CD4-positive, alpha-beta T cell treated with Interleukin-1 beta for 1 hour (primary cell): ENCODE measurements around the gene PFDN1.
"Not testable (repeated sequence)": the region's sequence is repeated elsewhere in the genome, so short reads cannot be mapped to it uniquely, and the experiment has no call there.

Experiments
- DNase-seq, 2 donors: peaks; one replicate each; pipeline ENCODE4 v3.0.0-alpha.2; 2020 to 2022

The PFDN1 gene

DNA sequence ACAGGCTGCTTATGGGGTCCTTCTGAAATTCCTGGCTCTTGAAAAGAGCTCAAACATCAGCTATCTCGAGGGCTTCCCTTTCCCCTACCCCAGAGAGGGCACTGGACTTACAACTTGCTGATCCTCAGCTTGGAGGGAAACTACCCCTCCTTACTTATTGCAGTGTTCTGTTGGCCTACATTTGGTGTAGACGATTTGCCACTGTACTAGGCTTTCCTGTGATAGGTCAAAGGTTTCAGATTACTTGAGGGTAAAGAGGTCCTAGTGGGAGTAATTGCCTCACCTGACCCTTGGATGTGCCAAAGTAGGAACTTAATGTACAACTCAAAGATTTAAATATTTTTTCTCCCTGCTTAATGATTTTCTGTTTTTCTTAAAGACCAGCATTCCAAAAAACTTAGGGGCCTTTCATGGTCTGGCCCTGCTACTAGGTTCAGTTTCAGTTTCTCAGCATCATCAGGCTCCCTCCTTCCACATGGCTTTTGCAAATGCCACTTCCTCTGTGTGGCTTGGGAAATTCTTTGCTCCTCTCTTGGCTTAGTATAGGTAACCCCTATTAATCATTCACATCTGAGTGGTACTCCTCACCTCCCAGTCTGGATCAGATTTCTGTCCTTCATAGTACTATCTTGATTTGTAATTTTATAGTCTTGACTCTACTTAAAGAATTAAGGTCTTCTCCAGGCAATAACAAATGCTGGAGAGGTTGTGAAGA lies 95.5 kb downstream of the PFDN1 start:
- DNase-seq, result no peak

DNA sequence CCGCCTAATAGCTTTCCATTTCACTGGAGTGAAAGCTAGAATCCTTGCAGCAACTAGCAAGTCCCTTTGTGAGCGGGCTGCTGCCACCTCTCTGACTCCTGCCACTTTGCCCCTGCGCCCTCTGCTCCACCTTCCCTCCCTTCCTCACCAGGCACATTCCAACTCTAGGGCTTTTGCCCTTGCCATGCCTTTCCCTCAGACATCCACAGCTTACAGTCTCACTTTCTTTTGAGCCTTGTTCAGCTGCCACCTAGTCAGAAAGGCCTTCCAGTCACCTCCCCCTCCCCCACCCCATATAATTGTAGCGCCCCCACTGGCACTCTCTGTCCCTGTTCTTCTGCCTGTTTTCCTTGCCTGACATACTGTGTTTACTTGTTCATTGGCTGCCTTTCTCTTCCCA lies 96.9 kb downstream of the PFDN1 start:
- no peak for DNase-seq

DNA sequence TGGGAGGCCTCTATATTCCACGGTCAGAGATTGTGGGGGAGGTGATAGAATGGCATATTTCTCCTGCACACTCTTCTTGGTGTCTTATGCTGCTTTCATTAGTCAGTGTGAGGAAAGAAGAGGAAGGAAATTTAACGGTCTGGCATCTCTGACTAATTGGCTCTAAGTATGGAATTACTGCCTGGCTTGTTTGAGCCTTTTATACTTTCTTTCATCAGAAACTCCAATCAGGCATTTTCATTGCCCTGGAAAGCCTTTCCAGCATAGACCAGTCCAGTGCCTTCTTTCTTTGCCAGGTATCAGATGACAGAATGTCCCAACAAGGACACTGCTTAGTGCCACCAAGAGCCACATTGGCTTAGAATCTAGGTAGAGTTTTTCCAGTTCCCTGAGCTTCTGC lies 97.7 kb downstream of the PFDN1 start:
- DNase-seq, result no peak

DNA sequence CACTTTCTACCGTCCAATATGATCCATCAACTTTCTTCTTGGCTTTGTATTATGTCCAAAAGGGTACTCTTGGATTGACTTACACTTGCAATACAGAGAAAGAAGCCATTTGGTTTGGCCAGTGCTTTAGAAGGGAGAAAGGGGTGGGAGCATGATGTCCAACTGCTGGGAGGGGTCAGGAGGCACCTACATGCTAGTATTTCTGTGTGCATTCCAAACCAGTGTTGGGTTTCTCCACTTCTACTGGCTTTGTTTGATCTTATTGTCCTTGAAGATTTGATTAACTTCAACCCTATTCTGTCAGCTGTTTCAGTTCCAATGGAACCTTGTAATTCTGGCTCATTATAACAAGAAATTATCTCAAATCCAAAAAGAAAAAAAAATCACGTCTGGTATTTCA lies 100.3 kb downstream of the PFDN1 start:
- DNase-seq, result no peak

DNA sequence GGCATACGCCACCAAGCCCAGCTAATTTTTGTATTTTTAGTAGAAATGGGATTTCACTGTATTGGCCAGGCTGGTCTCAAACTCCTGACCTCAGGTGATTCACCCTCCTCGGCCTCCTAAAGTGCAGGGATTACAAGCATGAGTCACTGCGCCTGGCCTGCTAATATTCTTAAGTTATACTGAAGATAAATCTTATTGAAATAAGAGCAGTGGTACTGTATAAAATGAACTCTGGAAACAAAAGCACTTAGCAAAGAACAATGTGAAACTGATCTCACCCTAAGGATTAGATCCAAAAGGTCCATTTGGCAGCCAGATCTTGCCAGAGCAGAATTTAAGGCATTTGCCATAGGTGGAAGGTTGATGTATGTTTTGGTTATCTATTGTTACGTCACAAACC lies 100.8 kb downstream of the PFDN1 start:
- no peak for DNase-seq

DNA sequence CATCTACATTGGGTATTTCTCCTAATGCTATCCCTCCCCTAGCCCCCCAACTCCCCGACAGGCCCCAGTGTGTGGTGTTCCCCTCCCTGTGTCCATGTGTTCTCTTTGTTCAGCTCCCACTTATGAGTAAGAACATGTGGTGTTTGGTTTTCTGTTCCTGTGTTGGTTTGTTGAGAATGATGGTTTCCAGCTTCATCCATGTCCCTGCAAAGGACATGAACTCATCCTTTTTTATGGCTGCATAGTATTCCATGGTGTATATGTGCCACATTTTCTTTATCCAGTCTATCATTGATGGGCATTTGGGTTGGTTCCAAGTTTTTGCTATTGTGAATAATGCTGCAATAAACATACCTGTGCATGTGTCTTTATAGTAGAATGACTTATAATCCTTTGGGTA lies 104.0 kb downstream of the PFDN1 start:
- not testable (repeated sequence) for DNase-seq

DNA sequence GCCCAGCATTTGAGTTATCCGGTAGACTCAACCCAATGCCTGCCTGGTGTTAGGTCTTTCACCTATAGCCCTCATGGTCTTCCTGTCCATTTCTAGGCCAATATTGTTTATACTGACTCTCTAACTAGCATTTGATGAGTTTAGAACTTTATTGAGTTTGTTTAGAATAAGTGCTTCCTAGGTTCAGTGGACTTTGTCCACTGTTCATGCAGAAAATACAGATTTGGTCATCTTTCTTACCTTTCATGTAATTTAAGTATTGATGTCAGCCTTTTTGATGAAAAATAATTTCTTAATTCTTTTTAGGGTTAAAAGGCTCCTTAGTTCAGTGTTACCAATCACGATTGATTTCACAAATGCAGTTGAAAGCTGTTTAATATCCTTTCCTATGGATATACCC lies 105.9 kb downstream of the PFDN1 start:
- DNase-seq, result no peak

DNA sequence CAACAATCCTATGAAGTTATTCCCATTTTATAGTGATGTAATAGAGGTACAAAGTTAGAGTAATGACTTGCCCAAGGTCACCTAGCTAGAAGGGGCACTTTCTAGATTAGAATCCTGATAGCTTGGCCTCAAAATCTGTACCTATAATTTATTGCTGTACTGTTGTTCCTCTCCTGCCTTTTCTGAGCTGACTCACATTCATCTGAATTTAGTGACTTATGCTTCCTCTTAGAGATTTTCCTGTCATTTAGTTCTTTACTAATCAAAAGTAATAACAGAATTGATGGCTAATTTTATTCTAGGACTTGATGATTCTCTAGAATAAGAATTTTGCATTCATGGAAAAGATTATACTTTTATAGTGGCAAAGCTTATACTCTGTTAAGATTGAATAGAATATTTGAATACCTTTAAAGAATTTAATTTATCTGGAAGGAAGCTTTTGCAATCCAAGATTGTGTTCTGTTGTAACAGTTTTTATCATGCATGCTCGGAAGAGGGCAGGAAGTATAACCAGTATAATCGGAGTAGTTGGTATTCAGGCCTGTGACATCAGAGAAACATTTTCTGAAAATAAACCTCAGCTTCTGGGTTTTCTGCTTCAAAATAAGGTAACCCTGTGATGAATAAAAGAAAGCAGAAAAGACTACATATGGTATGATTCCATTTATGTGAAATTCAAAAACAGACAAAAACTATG lies 106.6 kb downstream of the PFDN1 start:
- no peak for DNase-seq
